Body of pancreas (tissue), 4 donors: ENCODE measurements around the gene CACNG7.

Experiments used
- POLR2A ChIP-seq, 3 donors: fragments of 450-650 bp; IDR thresholded peaks; one replicate each; pipeline ENCODE4 v1.6.1; 2016; ENCODE audit warnings: antibody characterized with exemption in 3 of 3, mild to moderate bottlenecking in 2 of 3
- TF ChIP-seq, protein P1 (sequence below), 7 experiments: fragments of 450-650 bp in 4 of 7; fragments of 200-600 bp in 3 of 7; sonication (generic) in 3 of 7; IDR thresholded peaks; one replicate each; pipeline ENCODE4 v1.5.1; 2016 to 2019; ENCODE audit warnings: antibody characterized with exemption in 7 of 7

DNA sequence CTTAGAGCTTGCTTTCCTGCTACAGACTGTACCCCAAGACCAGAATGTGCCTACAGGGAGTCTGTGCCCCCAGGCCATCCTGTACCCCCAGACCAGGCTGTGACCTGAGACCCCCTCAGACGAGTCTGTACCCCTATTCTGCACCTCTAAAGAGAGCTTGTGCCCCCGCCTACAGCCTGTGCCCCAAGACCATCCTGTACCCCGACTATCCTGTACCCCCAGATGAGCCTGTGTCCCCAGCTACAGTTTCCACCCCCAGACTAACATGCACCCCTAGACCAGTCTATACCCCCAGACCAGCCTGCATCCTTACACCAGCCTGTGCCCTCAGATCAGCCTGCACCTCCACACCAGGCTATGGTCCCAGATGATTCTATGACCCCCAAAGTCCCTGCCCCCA lies 84.4 kb downstream of the CACNG7 start:
- TF ChIP-seq, protein P1, sequence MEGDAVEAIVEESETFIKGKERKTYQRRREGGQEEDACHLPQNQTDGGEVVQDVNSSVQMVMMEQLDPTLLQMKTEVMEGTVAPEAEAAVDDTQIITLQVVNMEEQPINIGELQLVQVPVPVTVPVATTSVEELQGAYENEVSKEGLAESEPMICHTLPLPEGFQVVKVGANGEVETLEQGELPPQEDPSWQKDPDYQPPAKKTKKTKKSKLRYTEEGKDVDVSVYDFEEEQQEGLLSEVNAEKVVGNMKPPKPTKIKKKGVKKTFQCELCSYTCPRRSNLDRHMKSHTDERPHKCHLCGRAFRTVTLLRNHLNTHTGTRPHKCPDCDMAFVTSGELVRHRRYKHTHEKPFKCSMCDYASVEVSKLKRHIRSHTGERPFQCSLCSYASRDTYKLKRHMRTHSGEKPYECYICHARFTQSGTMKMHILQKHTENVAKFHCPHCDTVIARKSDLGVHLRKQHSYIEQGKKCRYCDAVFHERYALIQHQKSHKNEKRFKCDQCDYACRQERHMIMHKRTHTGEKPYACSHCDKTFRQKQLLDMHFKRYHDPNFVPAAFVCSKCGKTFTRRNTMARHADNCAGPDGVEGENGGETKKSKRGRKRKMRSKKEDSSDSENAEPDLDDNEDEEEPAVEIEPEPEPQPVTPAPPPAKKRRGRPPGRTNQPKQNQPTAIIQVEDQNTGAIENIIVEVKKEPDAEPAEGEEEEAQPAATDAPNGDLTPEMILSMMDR (IDR thresholded peaks at IDR 0.05): no peak
- TF ChIP-seq POLR2A (IDR thresholded peaks at IDR 0.05): no peak
